ENCODE measurements around the gene BBS7.

The BBS7 gene

DNA sequence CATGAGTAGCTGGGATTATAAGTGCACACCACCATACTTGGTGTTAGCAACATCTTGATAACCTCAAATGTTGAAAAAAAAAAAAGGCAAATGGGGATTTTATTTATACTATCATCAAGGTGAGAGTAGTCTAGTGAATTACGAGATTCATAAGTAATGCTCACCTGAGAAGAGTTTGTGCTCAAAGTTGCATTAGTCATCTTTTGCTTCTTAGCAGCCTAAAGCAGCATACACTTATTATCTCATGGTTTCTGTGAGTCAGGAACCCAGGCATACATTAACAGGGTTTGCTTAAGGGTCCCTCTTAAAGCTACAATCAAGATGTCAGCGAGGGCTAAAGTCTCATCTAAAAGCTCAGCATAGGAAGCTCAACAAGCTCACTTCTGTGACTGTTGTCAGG lies 77.3 kb downstream of the BBS7 start:
- DNase-seq (ENCODE audit: low read depth in 2 of 2), result no peak

DNA sequence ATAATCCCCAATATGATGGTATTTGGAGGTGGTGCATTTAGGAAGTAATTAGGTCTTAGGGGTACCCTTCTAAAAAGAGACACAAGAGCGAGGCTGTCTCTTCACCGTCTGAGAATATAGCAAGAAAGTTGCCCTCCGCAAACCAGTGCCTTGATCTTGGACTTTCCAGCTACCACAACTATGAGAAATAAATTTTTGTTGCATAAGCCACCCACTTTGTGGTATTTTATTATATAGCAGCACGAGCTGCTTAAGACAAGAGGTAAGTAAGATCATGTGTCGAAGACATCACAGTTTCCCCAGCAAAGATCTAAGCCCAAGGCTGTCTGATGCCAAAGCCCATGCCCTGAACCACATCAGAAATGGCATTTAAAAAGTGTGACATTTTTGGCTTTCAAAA lies 78.8 kb downstream of the BBS7 start:
- no peak for DNase-seq (ENCODE audit: low read depth in 2 of 2)

DNA sequence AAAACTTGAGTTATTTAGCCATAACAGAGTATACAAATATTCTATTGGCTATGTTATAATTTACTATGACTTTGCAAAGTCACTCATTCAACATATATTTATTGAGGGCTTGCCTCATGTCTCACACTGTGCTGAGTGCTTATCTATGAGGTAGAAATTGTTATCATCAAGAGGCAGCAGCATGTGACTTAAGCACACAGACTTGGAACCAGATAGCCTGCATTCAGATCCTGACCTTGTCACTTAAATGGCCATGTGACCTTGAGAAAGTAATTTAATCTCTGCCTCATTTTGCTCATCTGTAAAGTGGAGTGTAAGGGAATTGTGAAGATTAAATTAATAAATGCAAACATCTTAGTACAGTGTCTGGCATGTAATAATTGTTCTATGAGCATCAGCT lies 79.3 kb downstream of the BBS7 start:
- DNase-seq (ENCODE audit: low read depth in 2 of 2), result no peak

DNA sequence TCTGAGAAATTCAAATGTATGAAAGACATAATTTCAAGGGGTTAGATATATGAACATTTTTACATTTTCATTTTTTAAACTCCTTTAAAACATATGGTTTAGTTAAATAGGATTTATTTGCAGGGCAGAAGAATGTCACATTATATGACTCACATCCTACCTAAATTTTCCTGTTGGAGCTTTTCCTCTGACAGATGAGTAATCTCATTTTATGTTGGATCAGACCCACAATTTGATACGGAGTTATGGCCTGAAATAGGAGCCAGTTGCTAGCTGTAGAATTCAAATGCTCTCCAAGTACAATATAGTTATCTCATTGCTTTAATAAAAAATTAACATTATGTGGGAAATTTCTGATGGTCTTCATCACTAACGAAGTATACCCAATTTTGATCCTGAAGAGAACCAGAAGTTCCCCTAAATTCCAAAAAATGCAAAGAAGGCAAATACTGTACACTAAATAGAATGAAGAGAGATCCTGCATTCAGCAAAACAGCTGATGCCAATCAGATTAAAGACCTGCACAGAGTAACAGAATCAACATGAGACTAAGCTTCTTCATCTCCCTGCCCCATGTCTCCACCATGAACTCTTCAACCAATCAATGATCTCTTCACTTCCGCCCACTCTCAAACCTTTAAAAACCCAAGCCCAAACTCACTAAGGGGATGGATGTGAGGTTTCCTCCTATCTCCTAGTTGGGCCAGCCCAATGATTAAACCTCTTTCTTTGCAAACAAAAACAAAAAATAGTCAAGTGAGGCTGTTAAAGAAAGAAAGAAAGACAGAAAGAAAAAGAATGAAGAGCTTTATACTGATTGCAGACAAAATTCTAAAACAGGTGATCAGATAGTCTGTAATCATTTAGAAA lies 80.1 kb downstream of the BBS7 start:
- DNase-seq (ENCODE audit: low read depth in 2 of 2), result no peak

DNA sequence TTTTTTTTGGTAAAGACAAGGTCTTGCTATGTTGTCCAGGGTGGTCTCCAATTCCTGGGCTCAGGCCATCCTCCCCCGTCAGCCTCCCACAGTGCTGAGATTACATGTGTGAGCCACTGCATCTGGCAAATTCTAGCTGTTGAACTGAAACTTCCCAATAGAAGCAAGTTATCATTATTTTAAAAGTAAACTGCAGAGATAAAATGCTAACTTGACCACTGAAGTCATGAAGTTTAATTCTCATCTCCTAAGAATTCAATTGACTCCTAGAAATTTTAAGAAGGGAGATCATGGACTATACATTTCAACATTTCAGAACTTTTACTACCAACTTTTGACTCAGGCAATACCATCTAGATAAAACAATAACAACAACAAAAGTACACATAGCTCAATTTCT lies 80.8 kb downstream of the BBS7 start:
- no peak for DNase-seq (ENCODE audit: low read depth in 2 of 2)

DNA sequence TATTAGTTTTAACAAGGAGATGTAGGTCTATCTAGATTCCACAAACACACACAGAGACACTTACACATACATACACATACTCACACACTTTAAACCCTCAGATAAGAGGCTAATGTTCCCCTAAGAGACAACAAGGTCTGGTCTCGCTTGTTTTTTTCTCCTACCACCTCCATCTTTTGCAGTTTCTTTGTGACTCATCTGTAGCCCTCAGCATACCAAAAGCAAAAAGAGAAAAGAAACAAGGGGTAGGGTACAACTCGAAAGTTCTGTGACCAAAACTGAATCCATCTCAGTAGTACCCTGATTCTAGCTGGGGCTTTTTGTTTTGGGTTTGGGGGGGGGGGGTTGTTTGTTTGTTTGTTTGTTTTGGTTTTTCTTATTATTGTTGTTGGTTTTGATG lies 81.4 kb downstream of the BBS7 start:
- DNase-seq (ENCODE audit: low read depth in 2 of 2), result no peak

DNA sequence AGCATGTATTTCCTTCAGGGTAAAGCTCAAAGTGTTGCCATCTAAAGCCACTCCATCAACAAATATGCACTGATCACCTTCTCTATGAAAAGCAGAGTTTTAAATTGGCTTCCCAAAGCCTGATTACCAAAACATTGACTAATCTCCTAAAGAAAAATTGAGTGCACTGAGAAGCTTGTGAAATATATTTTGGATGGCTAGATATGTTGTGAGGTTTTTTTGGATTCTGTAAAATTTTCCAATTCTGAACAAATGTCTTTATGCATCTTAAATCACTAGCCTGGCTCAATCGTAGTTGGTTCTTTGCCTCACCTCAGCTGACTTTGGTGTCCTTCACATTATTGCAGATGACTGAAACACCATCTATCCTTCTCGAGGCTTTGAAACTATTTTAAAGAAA lies 84.1 kb downstream of the BBS7 start:
- no peak for DNase-seq (ENCODE audit: low read depth in 2 of 2)

DNA sequence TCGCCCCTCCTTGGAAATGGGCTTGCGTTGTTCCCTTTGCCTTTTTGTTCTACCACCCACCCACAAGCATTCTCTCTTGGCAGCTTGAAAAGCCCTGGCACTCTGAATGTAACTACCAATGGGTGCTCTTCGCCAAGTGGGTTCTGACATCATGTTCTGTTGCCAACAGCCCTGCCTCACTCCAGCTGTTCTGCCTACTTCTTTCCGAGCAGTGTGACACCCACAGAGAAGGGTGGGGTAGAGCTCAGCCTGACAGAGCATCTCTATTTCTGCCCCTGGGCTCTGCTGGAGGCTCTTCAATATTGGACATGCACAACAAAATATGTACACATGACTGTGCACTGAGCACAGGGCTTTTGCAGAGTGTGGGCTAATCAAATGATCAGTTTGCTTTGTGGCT lies 84.8 kb downstream of the BBS7 start:
- no peak for DNase-seq (ENCODE audit: low read depth in 2 of 2)

DNA sequence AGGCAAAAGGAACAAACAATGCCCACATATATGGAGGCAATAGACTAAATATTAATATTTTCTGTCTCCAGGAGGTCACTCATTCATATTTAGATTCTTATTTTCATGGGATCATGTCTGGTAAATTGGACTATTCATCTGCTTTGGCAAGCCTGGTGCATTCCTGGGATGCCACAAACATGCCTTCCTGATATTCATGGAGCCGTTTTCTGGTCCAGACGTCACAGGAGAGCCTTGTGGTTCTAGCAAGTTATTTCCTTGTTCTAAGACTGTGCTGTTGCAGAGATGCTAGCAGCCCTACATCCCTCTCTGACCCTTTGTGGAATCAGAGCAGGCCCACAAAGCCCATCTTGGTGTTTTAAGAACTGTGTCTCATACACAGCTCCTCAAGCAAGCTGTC lies 85.3 kb downstream of the BBS7 start:
- no peak for DNase-seq (ENCODE audit: low read depth in 2 of 2)

DNA sequence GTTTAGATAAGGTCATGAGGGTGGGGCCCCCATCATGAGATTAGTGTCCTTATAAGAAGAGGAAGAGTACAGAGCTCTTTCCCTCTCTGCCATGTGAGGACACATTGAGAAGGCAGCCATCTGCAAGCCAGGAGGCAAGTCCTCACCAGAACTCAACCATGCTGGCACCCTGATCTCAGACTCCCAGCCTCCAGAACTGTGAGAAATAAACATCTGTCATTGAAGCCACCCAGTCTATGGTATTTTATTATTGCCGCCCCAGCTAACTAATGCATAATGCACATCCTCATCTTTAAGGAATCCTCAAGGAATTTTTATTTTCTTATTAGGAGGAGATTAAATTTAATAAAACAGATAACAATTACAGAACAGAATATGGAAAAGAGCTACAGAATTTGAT lies 85.9 kb downstream of the BBS7 start:
- DNase-seq (ENCODE audit: low read depth in 2 of 2), result no peak

DNA sequence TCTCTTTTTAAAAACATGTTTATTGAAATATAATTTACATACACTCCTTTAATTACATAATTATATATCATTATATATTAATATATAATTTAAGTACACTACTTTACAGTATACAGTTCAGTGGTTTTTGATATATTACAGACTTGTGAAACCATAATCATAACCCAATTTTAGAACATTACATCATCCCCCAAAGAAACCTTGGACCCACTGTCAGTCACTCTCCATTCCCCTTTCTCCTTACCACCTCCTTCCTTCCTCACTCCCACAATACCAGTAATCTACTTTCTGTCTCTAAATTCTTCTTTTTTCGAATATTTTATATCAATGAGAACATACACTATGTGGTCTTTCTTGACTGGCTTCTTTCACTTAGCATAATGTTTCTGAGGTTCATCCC lies 87.1 kb downstream of the BBS7 start:
- DNase-seq (ENCODE audit: low read depth in 2 of 2), result no peak

DNA sequence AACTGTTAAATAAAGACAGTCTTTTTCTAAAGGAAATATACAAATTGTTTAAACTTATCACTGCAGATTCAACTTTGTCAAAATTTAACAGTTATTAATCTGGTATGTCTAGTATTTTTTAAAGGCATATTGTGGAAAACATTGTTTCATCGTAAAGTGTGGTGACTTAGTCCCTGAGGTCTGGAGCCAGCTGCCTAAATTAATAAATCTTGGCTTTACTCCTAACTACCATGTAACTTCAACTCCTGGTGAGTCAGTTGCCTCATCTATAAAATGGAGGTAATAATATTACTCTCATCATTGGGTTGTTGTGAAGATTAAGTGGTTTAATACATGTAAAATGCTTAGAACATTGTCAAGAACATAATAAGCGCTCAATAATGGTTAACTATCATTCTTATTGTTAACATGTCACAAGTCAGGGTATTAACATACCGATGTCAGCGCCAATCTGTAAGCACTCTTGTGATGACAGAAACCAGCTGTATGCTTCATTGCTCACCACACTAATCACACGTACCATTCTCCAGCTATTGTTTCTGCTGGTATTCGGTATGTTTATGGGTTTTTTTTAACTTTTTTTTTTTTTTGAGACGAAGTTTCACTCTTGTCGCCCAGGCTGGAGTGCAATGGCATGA lies 91.2 kb downstream of the BBS7 start:
- no peak for DNase-seq (ENCODE audit: low read depth in 2 of 2)

DNA sequence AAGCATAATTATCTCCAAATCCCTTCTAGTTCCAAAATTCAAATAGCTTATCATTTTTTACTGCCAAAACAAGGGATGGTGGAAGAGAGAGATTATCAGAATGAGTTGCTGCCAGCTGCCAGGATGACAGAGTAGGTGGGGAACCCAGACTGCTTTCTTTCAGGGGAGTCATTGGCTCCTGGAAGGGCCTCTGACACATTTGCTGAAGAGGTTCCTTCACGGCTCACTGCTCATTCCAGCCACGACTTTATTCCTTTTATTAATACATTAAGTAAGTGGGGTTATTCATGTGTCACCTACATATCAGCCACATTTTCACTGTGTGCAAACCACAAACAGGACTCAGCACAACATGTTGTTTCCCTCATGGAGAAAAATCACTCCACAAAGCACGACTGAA lies 92.6 kb downstream of the BBS7 start:
- DNase-seq (ENCODE audit: low read depth in 2 of 2), result no peak

DNA sequence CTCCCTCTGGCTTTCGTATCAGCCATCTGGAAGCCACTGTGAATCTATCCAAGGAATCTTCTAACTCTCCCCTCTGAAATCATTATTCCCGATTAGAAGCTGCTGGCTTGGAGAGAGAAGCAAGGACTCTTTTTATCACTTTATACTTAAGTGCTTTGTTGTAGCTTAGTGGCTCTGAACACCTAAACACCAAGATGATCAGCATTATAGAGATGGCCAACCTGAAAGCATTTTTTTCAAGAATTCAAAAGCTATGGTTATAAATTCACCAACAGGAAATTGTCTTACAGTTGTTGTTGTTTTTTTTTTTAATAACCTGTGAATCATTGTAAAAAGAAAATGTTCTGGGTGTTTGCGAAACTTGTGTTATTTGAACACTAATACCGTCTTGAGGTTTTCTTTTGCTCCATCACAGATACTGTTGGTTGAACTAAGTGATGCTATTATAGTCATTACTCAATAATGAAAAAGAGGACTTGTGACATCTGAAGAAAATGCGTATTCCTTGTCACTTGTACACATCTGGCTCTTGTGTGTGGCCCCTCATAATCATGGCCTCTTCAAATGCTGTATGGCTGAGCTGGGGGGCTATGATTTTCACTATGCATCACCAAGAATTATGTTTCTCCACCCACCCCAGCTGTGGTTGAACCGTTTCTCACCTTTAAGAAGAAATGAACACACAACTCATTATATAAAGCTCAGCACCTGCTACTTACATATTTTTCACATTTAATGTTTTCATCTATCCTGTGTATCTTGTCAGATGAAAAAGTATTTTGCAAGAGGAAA lies 93.5 kb downstream of the BBS7 start:
- DNase-seq (ENCODE audit: low read depth in 2 of 2), result no peak

Measured in activated CD4-positive, alpha-beta T cell treated with anti-CD3 and anti-CD28 coated beads for 24 hours (primary cell).